ENCODE data around the gene TTC28.

TTC28 gene

DNA sequence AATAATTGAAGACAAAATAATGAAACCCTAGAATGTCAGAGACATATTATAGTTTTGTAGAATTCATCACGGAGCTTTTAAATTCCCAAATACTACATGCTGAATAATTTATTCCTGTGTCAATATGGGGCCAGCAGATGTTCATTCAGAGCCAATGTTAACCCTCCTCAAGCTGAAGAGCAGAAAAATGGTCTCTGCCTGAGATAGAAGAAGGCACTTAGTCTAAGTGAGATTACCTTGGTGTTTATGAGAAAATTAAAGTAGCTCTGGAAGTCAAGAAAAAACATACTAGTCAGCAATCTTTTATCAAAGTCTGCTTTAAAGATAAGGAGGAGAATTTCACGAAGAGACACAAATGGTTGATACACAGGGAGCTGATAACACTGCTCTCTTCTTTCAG lies 328.2 kb downstream of the TTC28 start:
- no peak for DNase-seq (ENCODE audit: low read depth)

DNA sequence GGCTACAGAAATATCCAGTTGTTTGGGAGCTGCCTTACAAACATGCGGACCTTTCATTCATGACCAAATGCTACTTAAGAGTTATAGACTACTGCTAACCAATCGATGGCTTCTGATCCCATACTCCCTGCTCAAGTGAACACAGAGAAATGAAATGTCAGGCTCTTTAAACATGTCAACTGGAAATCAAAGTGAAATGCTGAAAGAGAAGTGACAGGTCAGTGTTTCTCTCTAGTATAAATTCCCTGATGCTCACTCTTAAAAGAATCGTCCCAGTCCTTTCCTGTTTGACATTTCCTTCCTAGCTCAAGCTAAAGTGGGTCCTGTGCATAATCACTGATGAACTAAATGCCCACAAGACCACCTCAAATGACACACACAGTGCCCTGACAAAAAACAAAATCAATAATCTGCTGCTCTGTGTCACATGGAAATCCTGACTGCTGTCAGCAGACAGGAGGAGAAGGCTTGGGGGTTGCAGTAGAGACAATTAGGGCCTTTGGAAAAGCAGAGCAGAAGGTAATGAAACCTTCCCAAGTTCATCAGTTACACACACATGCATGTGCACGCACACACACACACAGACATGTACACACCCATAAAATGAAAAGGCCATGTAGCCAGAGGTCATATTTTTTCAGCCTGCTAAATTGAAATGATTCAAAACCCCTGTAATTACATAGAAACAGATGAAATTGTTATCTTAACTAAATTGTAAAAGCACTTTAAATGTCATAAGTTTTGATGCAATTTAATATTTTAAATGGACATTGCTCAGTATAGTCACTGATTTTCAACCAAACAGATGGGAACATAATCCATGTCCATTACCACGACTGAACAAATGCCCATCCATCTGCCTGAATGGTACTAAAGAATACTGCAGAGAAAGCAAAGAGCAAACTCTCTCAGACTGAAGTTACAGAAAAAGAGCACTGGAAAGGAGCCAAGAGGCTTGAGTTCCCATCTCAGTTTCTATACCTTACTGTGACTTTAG lies 330.7 kb downstream of the TTC28 start:
- DNase-seq (ENCODE audit: low read depth) = no peak

GRCh38 chr22:28346308-28346707 lies 333.3 kb downstream of the TTC28 start:
- no peak for DNase-seq (ENCODE audit: low read depth)

GRCh38 chr22:28344918-28345703 lies 334.5 kb downstream of the TTC28 start:
- peak; percentile 16 for DNase-seq (ENCODE audit: low read depth)

GRCh38 chr22:28341001-28341400 lies 338.6 kb downstream of the TTC28 start:
- DNase-seq (ENCODE audit: low read depth) = peak; percentile 53

GRCh38 chr22:28333088-28333487 lies 346.6 kb downstream of the TTC28 start:
- no peak for DNase-seq (ENCODE audit: low read depth)

- peak; percentile 38 for DNase-seq (ENCODE audit: low read depth)
These were observed 347.2 kb downstream of the TTC28 start for GRCh38 chr22:28332410-28332809.

DNA sequence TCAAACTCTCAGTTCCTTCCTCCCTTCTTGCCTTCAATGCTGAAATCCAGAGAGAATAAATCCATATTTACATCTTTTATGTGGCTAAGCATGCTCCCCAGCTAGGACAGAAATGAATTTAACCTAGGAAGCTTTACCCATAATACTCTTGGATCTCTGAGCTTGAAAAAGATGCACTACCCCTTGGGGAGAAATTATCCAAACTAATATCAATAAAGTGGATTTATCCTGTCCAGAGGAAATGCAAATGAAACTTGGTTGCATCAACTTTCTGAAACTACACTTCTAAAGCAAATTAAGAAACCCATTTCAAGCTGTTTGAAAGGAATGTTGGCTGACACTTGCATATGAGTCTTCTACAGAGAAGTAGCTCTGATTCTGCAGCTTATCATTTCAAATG lies 347.9 kb downstream of the TTC28 start:
- no peak for DNase-seq (ENCODE audit: low read depth)

- DNase-seq (ENCODE audit: low read depth) = peak; percentile 35
These were observed 350.2 kb downstream of the TTC28 start for GRCh38 chr22:28329186-28330073.

DNA sequence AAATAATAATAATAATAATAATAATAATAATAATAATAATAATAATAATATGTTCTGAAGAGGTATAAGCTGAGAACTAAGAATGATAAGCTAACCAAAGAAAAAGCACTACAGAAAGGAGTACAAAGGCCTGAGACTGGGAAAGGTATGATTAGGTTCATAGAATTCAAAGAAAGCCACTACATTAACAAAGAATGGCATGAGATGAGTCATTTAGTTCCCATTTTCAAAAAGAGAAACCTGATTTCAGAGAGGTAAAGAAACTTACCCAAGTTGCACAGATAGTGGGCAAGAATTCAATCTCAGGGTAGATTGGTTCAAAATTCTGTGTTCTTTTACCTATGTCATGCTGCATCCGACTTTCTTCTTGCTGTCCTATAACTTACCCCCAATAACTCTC lies 350.9 kb downstream of the TTC28 start:
- no peak for DNase-seq (ENCODE audit: low read depth)

DNA sequence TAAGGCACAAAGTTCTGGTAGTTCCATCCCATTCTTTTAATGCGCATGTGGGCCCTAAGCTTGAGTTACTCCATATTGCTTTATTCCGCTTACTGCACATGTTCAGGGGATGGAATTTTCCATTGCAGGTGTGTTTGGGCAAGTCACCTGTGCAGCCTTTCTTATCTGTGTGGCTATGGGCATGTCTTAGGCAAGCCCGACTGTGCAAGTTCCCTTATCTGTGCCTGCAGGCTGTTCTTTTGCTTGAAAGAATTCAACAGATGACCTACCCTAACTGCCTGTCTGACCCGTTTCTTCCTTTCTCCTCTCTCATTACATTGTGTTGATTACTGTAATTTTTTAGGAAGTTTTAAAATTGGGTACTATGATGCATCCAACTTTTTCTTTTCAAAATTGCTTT lies 363.6 kb downstream of the TTC28 start:
- DNase-seq (ENCODE audit: low read depth) = no peak

- no peak for DNase-seq (ENCODE audit: low read depth)
These were observed 364.7 kb downstream of the TTC28 start for GRCh38 chr22:28314959-28315358.

GRCh38 chr22:28310299-28310698 lies 369.3 kb downstream of the TTC28 start:
- DNase-seq (ENCODE audit: low read depth) = no peak

- DNase-seq (ENCODE audit: low read depth) = no peak
These were observed 379.9 kb downstream of the TTC28 start for GRCh38 chr22:28299753-28300152.

GRCh38 chr22:28299309-28299708 lies 380.3 kb downstream of the TTC28 start:
- DNase-seq (ENCODE audit: low read depth) = no peak

DNA sequence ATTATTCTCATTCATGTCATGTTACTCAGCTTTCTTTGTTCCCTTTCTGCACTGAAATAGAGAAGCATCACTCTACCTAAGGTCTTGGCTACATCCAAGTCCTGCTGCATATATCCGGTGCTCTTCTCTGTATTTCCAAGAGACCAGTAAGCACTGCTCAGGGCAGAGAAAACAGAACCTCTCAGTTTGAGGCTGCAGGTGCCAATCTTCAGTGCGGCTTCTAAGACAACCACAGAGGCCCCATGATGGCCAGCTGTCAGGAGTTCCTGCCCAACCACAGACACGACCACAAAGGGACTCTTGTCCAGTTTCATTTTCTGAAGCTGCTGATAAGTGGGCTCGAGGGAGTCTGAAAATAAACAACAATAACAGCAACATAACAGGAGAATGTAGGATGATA lies 382.1 kb downstream of the TTC28 start:
- no peak for DNase-seq (ENCODE audit: low read depth)

DNA sequence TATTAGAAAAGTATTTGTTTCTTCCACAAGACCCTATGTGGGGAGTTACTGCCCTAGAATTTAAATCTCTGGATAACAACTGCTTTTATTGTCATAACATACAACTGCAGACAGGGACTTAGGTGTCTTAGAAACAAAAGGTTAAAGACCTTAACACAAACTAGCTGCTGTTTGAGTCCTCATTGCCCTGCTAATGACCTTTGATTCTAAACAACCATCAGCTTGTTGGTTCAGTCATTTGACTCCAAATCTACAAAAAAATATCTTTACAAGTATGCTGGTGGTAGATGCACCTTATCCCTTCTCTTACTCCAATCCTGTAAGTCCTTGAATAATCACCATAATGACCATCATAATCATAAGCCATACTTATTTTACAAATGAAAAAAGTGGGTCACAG lies 383.2 kb downstream of the TTC28 start:
- no peak for DNase-seq (ENCODE audit: low read depth)

DNA sequence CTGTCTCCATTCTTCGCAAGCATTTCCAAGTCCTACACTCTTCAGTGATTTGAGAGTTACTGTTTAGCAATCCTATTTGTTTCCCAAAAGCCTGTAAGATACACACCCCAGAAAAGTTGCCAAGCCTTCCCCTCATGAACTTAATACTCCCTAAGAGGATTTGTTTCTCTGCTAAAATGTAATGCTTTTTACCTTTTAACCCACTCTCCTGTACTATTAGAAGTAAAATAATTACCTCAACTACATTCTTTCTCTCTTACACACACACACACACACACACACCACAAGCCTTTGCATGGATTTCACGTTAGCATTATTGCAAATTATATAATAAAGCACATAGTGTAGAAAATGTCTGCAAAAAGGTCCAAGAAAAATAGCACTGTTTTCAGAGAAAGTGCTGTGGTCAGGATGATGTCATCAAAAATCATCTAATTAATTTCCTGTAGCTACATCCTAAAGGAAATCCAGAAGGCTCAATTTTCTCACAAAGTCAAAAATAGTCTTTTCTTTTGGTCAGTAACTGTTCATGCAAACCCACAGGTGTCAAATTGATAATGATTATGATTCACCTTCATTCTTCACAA lies 396.5 kb downstream of the TTC28 start:
- peak; percentile 72 for DNase-seq (ENCODE audit: low read depth)

- peak; percentile 62 for DNase-seq (ENCODE audit: low read depth)
These were observed 397.1 kb downstream of the TTC28 start for GRCh38 chr22:28282405-28283067.

DNA sequence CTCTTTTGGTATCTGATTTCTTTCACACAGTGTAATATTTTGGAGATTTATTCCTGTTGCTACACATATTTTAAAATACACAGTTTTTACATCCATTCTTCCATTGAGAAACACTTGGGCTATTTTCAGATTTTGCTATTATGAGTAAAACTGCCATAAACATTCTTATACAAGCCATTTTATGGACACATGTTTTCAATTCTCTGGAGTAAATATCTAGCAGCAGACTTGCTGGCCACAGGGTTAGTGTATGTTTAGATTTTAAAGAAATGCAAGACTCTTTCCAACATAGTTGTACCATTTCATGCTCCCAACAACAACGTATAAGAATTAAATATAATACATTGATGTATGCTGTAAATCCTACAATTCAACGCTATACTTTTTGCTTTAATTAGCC lies 399.8 kb downstream of the TTC28 start:
- peak; percentile 87 for DNase-seq (ENCODE audit: low read depth)

- DNase-seq (ENCODE audit: low read depth) = no peak
These were observed 410.4 kb downstream of the TTC28 start for GRCh38 chr22:28269277-28269676.

Data from fibroblast of gingiva (primary cell).